Measurements from ENCODE around the gene CACNA1G. TPM values are rescaled to one million over a fixed set of nuclear protein-coding genes. Genes with fewer than 3 reads are reported as not detected.

Gene CACNA1G
- total and polyA plus RNA-seq, 3 donors from 2014 or later, result 1.3 to 1.7 (median 1.7) TPM

DNA sequence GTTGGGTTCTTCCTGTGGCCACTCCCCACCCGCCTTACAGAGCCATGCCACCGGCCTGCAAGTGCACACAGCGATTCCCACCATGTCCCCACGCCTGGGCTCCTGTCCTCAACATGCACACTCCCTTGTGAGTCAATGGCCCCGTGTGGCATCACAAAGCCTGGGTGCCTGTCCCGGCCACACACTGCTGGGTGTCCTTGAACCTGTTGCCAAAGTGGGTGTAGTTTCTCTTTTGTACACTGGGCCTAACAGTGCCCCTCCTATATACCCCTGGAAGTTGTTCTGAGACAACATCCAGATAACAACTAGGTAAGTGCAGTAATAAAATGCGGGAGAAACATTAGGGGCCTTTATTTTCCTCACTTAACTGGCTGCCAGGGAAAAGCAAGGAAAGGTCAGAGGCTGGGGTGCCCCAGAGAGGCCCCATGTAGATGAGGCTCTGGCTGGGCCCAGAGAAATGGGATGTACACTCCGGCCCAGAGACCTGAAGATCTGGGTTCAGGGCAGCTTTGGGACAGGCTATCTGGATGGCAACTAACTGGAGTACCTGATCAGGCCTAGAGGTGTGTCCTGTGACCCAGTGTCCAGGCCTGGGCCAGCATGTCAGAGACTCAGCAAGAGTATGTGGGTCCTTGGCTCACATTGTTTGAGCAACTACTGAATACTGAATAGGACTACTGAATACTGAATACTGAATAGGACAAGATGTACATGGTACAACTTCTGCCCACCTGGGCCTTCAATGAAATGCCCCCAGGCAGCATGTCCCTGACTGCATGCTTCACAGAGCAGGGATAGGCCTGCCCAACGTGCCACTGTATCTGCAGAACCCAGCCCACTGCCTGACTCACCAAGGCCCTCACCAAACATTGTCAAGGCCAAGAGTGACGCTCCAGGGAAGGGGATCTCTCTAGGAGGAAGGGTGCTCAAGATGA lies 82.5 kb downstream of the CACNA1G start:
- intact Hi-C loops (cut with DNase I; ENCODE audit: low total_unique reads), result no loop called here
- WGBS, 2 donors, result 78 to 84% methylated on average over 10 of the region's 10 CpGs
- TF ChIP-seq POLR2A (IDR thresholded peaks at IDR 0.05), result no peak
- TF ChIP-seq, protein P1, sequence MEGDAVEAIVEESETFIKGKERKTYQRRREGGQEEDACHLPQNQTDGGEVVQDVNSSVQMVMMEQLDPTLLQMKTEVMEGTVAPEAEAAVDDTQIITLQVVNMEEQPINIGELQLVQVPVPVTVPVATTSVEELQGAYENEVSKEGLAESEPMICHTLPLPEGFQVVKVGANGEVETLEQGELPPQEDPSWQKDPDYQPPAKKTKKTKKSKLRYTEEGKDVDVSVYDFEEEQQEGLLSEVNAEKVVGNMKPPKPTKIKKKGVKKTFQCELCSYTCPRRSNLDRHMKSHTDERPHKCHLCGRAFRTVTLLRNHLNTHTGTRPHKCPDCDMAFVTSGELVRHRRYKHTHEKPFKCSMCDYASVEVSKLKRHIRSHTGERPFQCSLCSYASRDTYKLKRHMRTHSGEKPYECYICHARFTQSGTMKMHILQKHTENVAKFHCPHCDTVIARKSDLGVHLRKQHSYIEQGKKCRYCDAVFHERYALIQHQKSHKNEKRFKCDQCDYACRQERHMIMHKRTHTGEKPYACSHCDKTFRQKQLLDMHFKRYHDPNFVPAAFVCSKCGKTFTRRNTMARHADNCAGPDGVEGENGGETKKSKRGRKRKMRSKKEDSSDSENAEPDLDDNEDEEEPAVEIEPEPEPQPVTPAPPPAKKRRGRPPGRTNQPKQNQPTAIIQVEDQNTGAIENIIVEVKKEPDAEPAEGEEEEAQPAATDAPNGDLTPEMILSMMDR (IDR thresholded peaks at IDR 0.05), result no peak
- H3K4me1 ChIP-seq, result peaks cover 40% of the 10 kb centered on the region
- H3K4me3 ChIP-seq, result no peak overlapping the region
- no peaks in the 10 kb centered on the region for H3K27me3 ChIP-seq
- no peak for DNase-seq
- no peaks in the 10 kb centered on the region for H3K9me3 ChIP-seq
- no peaks in the 10 kb centered on the region for H3K36me3 ChIP-seq (ENCODE audit: low read depth, missing control alignments)
- H3K27ac ChIP-seq, result peak overlapping the region in 1 of 2 donors; percentile 69

DNA sequence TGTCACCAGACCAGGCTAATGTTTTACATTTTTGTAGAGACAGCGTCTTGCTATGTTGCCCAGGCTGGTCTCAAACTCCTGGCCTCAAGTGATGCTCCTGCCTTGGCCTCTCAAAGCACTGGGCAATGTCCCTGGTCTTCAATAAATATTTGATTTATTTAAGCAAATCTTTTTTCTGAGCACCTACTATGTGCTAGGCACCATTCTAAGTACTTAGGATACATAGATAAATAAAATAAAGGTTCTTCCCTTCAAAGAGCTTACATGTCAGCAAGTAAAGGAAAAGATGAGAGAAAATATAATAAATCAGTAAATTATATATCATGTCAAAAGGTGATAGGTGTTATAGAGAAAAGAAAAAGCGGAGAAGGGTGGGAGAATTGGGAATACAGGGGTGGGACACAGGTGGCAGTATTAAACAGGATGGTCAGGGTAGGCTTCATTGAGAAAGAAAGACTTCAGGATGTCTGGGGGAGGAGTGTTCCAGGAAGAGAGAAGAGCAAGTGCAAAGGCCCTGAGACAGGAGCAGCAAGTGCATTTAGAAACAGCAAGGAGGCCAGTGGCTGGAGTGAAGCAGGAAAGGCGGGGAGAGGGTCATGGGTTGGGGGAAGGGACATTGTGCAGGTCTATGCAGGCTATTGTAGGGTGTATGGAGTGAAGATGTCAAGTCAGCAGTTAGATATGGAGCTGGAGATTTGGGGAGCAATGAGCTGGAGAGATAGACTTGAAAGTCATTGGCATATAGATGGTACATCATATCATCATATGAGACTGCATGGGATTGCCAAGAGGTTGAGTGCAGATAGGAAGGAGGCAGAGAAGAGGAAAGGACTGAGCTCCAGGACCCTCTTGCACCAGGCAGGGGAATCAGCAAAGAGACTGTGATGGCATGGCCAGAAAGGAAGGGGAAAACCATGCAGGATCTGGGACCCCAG lies 85.5 kb downstream of the CACNA1G start:
- peaks cover 18% of the 10 kb centered on the region for H3K4me1 ChIP-seq
- no peak overlapping the region for H3K27ac ChIP-seq
- H3K9me3 ChIP-seq, result no peaks in the 10 kb centered on the region
- no peak for DNase-seq
- intact Hi-C loops (cut with DNase I; ENCODE audit: low total_unique reads), result no loop called here
- no peaks in the 10 kb centered on the region for H3K27me3 ChIP-seq
- H3K36me3 ChIP-seq (ENCODE audit: low read depth, missing control alignments), result no peaks in the 10 kb centered on the region
- 96 to 97% methylated on average over 3 of the region's 3 CpGs for WGBS, 2 donors
- TF ChIP-seq, protein P1 (IDR thresholded peaks at IDR 0.05), result no peak
- no peak overlapping the region for H3K4me3 ChIP-seq

DNA sequence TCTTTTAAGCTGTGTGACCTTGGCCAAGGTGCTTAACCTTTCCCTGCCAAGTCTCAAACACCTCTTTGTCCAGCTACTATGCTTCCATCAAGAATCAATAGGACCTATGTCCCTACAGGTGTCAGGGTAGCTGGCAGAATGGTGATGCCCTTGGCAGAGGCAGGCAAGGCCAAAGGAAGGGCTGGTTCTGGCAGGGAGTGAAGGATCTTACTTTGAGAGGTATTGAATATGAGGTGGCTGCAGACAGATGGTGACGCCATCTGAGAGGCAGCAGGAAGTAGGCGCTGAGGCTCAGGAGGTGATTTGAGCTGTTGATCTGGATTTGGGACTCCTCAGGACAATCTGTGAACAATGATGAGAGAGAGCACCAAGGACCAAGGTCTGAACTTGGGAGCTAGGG lies 86.7 kb downstream of the CACNA1G start:
- Histone ChIP-seq H3K4me3 (no peak overlapping the region), H3K36me3 (ENCODE audit: low read depth, missing control alignments) (no peaks in the 10 kb centered on the region), H3K4me1 (peaks cover 13% of the 10 kb centered on the region), H3K27me3 (no peaks in the 10 kb centered on the region), H3K9me3 (no peaks in the 10 kb centered on the region), H3K27ac (no peak overlapping the region)
- 70 to 93% methylated on average over 2 of the region's 2 CpGs for WGBS, 2 donors
- intact Hi-C loops (cut with DNase I; ENCODE audit: low total_unique reads), result no loop called here
- DNase-seq, result no peak
- no peak for TF ChIP-seq POLR2A (IDR thresholded peaks at IDR 0.05)
- TF ChIP-seq, protein P1 (IDR thresholded peaks at IDR 0.05), result no peak

DNA sequence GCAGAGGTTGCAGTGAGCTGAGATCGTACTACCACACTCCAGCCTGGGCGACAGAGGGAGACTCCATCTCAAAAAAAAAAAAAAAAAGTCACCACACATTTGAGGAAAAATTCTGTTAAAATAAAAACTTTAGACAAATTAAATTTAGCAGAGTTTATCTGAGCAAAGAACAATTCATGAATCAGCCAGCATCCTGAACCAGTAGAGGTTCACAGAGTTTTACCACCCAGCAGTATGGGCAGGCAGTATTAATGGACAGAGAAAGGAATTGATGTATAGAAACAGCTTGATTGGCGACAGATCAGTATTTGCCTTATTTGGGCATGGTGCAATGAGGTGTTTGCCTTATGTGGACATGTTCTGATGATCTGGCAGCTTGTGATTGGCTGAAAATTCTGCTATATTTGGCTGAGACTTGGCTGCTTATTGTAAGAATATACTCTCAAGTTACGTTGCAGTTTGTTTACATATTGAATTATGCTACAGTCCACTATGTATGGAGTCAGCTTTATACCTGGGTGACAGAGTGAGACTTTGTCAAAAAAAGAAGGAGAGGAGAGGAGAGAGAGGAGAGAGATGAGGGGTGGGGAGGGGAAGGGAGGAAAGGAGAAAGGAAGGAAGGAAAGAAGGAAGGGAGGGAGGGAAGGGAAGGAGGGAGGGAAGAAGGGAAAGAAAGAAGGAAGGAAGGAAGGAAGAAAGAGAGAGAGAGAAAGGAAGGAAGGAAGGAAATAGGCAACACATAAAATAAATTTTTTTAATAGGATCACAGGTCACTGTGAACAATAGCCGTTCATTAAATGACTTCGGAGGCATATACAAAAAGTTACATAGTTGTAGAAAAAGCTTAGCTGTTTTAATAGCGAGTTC lies 88.8 kb downstream of the CACNA1G start:
- peak overlapping the region in 1 of 2 donors; percentile 21 for H3K27ac ChIP-seq
- H3K36me3 ChIP-seq (ENCODE audit: low read depth, missing control alignments), result no peaks in the 10 kb centered on the region
- intact Hi-C loops (cut with DNase I; ENCODE audit: low total_unique reads), result no loop called here
- TF ChIP-seq POLR2A (IDR thresholded peaks at IDR 0.05), result no peak
- TF ChIP-seq, protein P1 (IDR thresholded peaks at IDR 0.05), result no peak
- H3K27me3 ChIP-seq, result no peaks in the 10 kb centered on the region
- H3K4me1 ChIP-seq, result peaks cover 6% of the 10 kb centered on the region
- 64% methylated on average over 7 of the region's 7 CpGs for WGBS, 2 donors
- H3K4me3 ChIP-seq, result no peak overlapping the region
- no peak for DNase-seq
- H3K9me3 ChIP-seq, result no peaks in the 10 kb centered on the region

Data from testis (tissue), 3 donors.